Upper lobe of left lung (tissue), 6 donors: Measurements from ENCODE around the gene APCDD1. TPM values are rescaled to one million over a fixed set of nuclear protein-coding genes. Genes with fewer than 3 reads are reported as not detected.

Experiments used
- ATAC-seq, 2 donors: fragments of 200-7000 bp; cut with Tn5 transposase; one replicate each; pipeline ENCODE4 v1.9.1; 2022; ENCODE audit warnings: mild to moderate bottlenecking in 2 of 2, moderate library complexity in 2 of 2; ENCODE audit not compliant: low FRiP score in 2 of 2
- DNase-seq, 2 donors: peaks; one replicate each; pipeline ENCODE4 v3.0.0-alpha.2; 2019 to 2020
- H3K27ac ChIP-seq, 4 donors: fragments of 200-600 bp; sonication (generic); one replicate each; pipeline ENCODE4 v1.5.1; 2016 to 2019
- H3K27me3 ChIP-seq, 4 donors: fragments of 200-600 bp; sonication (generic); one replicate each; pipeline ENCODE4 v1.5.1; 2017 to 2019
- H3K36me3 ChIP-seq, 4 donors: fragments of 200-600 bp; sonication (generic); one replicate each; pipeline ENCODE4 v1.5.1; 2016 to 2019
- H3K4me1 ChIP-seq, 4 donors: fragments of 200-600 bp; sonication (generic); one replicate each; pipeline ENCODE4 v1.5.1; 2018 to 2019
- H3K4me3 ChIP-seq, 4 donors: fragments of 200-600 bp; sonication (generic); one replicate each; pipeline ENCODE4 v1.5.1; 2017 to 2019; ENCODE audit warnings: mild to moderate bottlenecking in 2 of 4, moderate library complexity in 1 of 4
- H3K9me3 ChIP-seq, 4 donors: fragments of 200-600 bp; sonication (generic); one replicate each; pipeline ENCODE4 v1.5.1; 2018 to 2019
- CTCF ChIP-seq, 6 experiments: fragments of 450-650 bp in 4 of 6; fragments of 200-600 bp in 2 of 6; sonication (generic) in 2 of 6; IDR thresholded peaks; one replicate each; pipeline ENCODE4 v1.5.1; 2016 to 2019; ENCODE audit warnings: antibody characterized with exemption in 6 of 6
- EP300 ChIP-seq, 4 donors: sonication (generic); formaldehyde crosslinking; IDR thresholded peaks; one replicate each; pipeline ENCODE4 v1.5.1; 2017; ENCODE audit warnings: antibody characterized with exemption in 4 of 4, control low read depth in 2 of 4
- POLR2A ChIP-seq, 4 donors: fragments of 450-650 bp; IDR thresholded peaks; one replicate each; pipeline ENCODE4 v1.5.1; 2016 to 2017; ENCODE audit warnings: antibody characterized with exemption in 4 of 4, mild to moderate bottlenecking in 2 of 4
- POLR2AphosphoS5 ChIP-seq, 2 donors: sonication (generic); formaldehyde crosslinking; IDR thresholded peaks; one replicate each; pipeline ENCODE4 v1.5.1; 2017; ENCODE audit warnings: antibody characterized with exemption in 2 of 2
- WGBS, 2 donors: methylation state at CpG; one replicate each; pipeline ENCODE4 v1.1.5; 2017 to 2018; 5-methylcytosine and 5-hydroxymethylcytosine counted together
- total RNA-seq, 6 donors: library from RNA; depleted of rRNA in 4 of 6; stranded (reverse); fragments of >200 nt in 4 of 6; gene quantifications; one replicate each; pipeline versions ENCODE4 v1.1.0 to v1.2.1, GENCODE V29; 2016 to 2021
- donor health status: DM: no; HTN: no; CAD: no; lungs with moderate emphysema.
- donor health status: DM: no; HTN: yes; CAD: no; lungs with severe emphysema.

APCDD1 gene
- total RNA-seq, 6 donors from 2014 or later, result 8.4 to 40.4 (median 24.1) TPM

GRCh38 chr18:10482985-10483949 lies 28.8 kb downstream of the APCDD1 start:
- no peaks in the 10 kb centered on the region for H3K27me3 ChIP-seq
- no peak overlapping the region for H3K27ac ChIP-seq
- H3K36me3 ChIP-seq, result peaks cover 0 to 22% (median 14%) of the 10 kb centered on the region in 4 donors
- ATAC-seq, result peak in 1 of 2 donors; percentile 42
- no peak overlapping the region for H3K4me3 ChIP-seq
- DNase-seq, result peak in 1 of 2 donors; percentile 68
- H3K4me1 ChIP-seq, result peaks cover 0 to 17% (median 4%) of the 10 kb centered on the region in 4 donors
- 69 to 71% methylated on average over 11 to 19 of the region's 20 CpGs for WGBS, 2 donors
- TF ChIP-seq POLR2AphosphoS5 (IDR thresholded peaks at IDR 0.05) (no peak), POLR2A (IDR thresholded peaks at IDR 0.05) (no peak), CTCF (IDR thresholded peaks at IDR 0.05) (no peak), EP300 (IDR thresholded peaks at IDR 0.05) (no peak)
- no peaks in the 10 kb centered on the region for H3K9me3 ChIP-seq

- Histone ChIP-seq H3K4me1 (peaks cover 0 to 9% (median 4%) of the 10 kb centered on the region in 4 donors), H3K27ac (no peak overlapping the region), H3K4me3 (no peak overlapping the region), H3K27me3 (no peaks in the 10 kb centered on the region), H3K9me3 (no peaks in the 10 kb centered on the region), H3K36me3 (peaks cover 0 to 29% (median 21%) of the 10 kb centered on the region in 4 donors)
- no peak for TF ChIP-seq POLR2AphosphoS5 (IDR thresholded peaks at IDR 0.05)
- no peak for TF ChIP-seq CTCF (IDR thresholded peaks at IDR 0.05)
- no peak for TF ChIP-seq POLR2A (IDR thresholded peaks at IDR 0.05)
- TF ChIP-seq EP300 (IDR thresholded peaks at IDR 0.05), result no peak
- ATAC-seq (no peak), DNase-seq (peak in 1 of 2 donors; percentile 75)
- WGBS, 2 donors, result 95 to 97% methylated on average over 13 to 20 of the region's 20 CpGs
Measured at GRCh38 chr18:10485475-10485874, 31.0 kb downstream of the APCDD1 start.

- Histone ChIP-seq H3K27ac (no peak overlapping the region), H3K9me3 (no peaks in the 10 kb centered on the region), H3K4me1 (peaks cover 0 to 9% (median 4%) of the 10 kb centered on the region in 4 donors), H3K4me3 (no peak overlapping the region), H3K27me3 (no peaks in the 10 kb centered on the region), H3K36me3 (peaks cover 0 to 29% (median 21%) of the 10 kb centered on the region in 4 donors)
- WGBS, 2 donors, result 63 to 76% methylated on average over 3 of the region's 3 CpGs
- DNase-seq, result no peak
- TF ChIP-seq POLR2AphosphoS5 (IDR thresholded peaks at IDR 0.05), result no peak
- no peak for TF ChIP-seq EP300 (IDR thresholded peaks at IDR 0.05)
- TF ChIP-seq POLR2A (IDR thresholded peaks at IDR 0.05), result no peak
- TF ChIP-seq CTCF (IDR thresholded peaks at IDR 0.05), result no peak
- ATAC-seq, result no peak
Measured at GRCh38 chr18:10486362-10486761, 31.9 kb downstream of the APCDD1 start.

- WGBS, 2 donors, result 76 to 85% methylated on average over 5 to 6 of the region's 6 CpGs
- DNase-seq (no peak), ATAC-seq (no peak)
- TF ChIP-seq POLR2A (IDR thresholded peaks at IDR 0.05), result no peak
- no peak for TF ChIP-seq EP300 (IDR thresholded peaks at IDR 0.05)
- TF ChIP-seq POLR2AphosphoS5 (IDR thresholded peaks at IDR 0.05), result no peak
- TF ChIP-seq CTCF (IDR thresholded peaks at IDR 0.05), result no peak
- no peaks in the 10 kb centered on the region for H3K27me3 ChIP-seq
- H3K27ac ChIP-seq, result no peak overlapping the region
- H3K36me3 ChIP-seq, result peaks cover 0 to 29% (median 21%) of the 10 kb centered on the region in 4 donors
- no peaks in the 10 kb centered on the region for H3K9me3 ChIP-seq
- no peak overlapping the region for H3K4me3 ChIP-seq
- peaks cover 0 to 9% (median 4%) of the 10 kb centered on the region in 4 donors for H3K4me1 ChIP-seq
Measured at GRCh38 chr18:10487154-10487553, 32.7 kb downstream of the APCDD1 start.
